ENCODE results near the gene ARL15.
"Not testable (repeated sequence)": the region's sequence is repeated elsewhere in the genome, so short reads cannot be mapped to it uniquely, and the experiment has no call there.

The ARL15 gene

DNA sequence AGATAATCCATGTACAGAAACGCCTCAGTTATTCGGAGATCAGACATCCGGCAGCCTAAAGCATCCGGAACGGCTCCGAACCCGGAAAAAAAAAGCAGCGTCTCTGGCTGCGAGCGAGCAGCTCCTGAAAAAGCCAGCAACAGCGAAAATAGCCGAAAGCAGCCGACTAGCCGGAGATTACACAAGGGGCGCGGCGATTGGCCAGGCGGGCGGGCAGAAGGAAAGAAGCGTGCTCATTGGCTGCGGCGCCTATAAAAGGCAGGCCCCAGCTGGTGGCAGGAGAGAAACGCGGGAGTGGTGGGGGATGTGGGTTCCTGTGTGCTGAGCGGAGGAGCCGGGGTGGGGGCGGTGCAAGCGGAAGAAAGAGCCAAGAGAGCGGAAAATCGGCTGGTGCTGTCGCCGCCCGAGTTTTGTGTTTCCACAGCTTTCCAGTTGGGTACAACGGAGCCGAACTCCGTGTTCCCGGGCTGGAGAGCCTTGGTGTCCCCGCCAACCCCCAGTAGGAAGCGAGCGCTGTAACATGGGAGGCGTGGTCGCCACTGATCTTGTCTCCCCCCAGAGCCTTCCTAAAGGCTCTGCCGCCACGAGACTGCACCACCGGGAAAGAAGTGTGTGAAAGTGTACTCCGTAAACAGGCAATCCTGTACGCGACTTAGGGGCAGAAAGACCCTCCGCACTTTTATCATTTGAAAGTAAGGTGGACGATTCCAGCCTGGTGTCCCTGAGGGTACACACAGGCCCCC is at the start of gene ARL15:
Gene ARL15 (minus strand): TSS at position 141 of the 743 bp plus-strand sequence.
- peak; percentile 99 for DNase-seq

DNA sequence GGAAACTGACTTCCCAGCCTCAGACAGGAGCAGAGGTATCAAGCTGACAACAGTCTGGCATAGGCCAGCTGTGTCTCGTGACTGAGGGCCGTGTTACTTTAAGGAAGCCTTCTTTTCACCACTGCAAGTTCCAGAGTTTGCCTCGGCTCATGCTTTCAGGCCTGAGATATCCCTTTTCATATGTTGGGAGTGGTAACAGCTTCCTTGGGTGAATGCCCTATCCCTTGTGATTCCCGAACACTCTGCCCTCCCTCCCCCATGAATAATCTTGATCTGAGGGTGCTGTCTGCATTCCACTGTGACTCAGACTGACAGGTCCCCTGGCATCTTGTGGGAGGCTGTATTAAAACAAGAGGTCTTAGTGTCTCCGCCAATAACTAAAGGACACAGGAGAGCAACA is 49.7 kb upstream of the ARL15 start:
- DNase-seq, result peak; percentile 88

DNA sequence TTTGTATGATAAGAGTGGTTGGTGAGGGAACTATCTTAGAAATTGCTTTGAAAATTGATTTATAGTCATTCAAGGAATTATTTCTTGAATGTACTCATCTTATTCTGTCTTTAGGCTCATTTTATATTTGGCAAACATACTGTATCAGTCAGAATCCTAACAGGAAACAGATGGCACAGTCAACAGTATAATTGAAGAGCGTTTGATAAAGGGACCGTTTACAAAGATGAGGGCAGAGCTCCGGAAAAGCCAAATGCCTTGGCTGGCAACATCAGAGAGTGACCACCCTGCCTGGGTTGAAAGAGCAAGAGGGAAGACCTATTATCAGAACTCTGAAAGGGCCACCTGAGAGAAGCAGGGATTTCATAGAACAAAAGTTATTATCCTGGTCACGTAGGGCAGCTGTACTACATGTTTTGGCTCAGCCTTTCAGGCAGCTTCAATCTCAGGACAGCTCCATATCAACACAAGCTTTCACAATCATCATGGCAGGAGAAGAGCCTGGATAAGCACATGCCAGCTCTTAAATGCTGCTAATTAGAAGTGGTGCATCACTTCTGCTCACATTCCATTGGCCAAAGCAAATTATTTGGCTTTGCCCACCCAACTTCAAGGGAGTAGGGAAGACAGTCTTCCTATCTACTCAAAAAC is 47.2 kb upstream of the ARL15 start:
- no peak for DNase-seq

DNA sequence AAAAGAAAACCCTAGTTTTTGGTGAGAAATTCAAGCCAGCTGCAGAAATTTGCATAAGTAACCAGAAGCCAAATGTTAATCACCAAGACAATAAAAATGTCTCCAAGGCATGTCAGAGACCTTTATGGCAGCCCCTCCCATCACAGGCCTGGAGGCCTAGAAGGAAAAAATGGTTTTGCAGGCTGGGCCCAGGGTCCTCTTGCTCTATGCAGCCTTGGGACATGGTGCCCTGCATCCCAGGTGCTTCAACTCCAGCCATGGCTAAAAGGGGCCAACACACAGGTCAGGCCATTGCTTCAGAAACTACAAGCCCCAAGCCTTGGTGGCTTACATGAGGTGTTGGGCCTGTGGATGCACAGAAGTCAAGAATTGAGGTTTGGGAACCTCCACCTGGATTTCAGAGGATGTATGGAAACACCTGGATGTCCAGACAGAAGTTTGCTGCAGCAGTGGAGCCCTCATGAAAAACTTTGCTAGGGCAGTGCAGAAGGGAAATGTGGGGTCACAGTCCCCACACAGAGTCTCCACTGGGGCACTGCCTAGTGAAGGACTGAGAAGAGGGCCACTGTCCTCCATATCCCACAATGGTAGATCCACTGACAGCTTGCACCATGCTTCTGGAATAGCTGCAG is 43.7 kb upstream of the ARL15 start:
- DNase-seq, result not testable (repeated sequence)

DNA sequence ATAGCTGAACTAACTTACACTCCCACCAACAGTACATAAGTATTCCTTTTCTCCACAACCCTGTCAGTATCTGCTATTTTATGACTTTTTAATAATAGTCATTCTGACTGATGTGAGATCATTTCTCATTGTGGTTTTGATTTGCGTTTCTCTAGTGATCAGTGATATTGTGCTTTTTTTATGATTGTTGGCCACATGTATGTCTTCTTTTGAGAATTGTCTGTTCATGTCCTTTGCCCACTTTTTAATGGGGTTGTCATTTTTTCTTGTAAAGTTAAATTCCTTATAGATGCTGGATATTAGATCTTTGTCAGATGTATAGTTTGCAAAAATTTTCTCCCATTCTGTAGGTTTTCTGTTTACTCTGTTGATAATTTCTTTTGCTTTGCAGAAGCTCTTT is 42.2 kb upstream of the ARL15 start:
- DNase-seq, result not testable (repeated sequence)

DNA sequence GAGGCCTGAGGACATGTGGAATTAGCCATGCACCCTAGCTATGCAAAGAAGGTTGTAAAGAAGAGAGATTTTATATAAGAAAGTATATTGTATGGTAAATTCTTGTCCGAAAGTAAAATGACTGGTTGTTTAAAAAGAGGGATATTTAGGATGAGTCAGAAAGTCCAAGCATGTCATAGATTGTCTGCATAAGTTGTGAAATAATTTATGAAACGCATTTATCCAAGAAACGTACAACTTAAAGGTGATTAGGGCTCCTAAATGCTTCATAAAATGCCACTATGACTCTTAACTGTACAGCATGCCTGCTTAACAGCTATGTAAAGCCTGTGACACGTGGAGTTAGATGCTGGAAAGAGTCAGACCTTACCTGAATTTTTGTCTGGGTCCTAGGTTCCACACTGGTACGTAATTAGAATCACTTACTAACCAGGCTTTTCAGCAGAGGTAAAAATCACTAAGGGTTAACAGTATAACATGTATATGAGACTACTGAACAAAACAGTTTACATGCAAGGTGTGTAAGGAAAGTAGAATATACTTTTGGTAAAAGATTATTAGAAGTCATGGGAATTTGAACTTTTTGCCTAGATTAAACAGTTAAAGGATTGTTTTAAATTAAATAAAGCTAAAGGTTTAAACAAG is 37.0 kb upstream of the ARL15 start:
- DNase-seq, result no peak

DNA sequence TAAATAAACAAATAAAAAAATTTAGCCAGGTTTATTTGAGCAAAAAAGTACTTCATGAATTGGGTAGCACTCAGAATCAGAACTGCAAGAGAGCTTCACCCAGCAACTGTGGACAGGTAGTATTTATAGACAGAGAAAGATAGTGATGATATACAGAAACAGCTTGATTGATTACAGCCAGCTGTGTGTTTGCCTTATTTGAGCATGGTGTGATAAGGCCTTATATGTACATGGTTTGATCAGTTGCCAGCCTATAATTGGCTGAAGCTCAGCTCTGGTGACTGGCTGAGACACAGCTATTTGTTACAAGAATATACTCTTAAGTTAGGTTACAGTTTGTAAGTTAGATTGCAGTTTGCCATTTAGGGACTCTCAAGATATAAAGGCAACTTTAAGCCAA is 34.3 kb upstream of the ARL15 start:
- DNase-seq, result no peak

DNA sequence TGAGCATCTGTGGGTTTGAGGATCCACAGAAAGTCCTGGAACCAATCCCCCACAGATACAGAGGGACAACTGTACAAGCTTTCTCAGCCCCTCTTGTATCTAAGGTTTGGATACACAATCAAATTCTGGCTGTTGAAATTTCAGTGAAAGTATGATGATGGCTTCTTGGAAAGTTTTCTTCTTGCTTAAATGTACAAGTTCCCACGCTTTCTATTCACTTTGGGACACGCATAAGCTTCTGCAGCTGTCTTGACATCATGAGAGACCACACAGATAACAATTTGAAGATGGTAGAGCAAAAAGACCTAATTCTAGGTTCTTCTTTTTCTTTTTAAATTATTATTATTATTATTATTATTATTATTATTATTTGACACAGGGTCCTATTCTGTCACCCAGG is 31.6 kb upstream of the ARL15 start:
- no peak for DNase-seq

DNA sequence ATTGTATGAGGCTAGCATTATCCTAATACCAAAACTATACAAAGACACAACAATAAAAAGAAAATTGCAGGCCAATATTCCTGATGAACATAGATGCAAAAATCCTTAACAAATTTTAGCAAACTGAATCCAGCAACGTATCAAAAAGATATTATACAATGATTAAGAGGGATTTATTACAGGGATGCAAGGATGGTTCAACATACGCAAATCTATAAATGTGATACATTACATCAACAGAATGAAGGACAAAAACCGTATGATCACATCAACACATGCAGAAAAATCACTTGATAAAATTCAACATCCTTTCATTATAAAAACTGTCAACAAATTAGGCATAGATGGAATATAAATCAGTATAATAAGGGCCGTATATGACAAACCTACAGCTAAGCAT is 27.1 kb upstream of the ARL15 start:
- no peak for DNase-seq

DNA sequence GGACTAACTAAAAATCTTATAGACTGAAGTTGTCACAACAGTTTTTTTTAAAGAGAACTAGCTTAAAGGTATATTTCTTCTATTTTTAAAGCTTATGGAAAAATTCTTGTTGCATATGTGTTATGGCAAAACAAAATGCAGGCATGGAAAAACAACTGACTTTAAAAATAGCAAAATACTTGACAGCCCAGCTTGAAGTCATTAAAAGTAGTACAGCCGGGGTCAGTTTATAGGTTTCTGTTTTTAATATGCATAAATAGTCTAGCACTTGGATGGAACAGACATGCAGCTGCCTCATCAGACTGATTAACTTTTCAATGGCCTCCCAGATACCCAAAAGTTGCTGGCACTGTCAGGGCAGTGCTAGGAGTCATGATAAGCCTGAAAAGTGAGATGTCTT is 22.3 kb upstream of the ARL15 start:
- no peak for DNase-seq

DNA sequence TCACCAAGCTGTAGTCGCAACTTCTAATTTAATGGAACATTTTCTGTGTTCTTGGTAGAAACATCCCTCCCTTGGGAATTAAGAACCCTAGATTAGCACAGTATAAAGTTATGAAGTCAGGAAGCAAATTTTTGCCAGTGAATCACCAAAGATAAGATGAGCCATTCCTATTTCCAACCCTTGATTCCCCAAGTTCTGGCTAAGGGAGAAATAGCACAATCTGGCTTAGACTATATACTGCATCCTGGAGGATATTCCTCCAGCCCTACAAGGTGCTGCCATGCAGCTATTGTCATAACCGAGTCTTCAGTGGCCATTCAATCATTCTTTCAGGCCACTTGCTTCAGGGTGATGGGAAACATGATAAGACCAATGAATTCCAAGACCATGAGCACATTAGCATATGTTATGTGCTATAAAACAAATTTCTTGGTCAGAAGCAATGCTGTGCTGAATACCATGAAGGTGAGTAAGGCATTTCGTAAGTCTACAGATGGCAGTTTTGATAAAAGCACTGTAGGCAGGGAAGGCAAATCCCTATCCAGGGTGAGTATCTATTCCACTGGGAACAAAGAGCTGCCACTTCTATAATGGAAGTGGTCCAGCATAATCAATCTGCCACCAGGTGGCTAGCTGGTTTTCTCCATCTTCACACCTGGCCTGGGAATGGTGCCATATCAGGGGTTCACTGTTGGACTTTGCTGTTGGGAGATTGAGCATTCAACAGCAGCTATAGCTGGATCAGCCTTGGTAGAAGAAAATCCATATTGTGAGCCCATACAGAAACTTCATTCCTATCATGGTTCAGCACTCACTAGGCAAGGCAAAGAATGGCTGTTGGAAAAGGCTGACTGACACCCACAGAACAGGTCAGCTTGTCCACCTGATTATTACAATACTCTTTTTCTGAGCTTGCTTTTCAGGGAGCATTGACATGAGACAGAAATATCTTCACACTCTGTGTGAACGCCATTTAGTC is 19.6 kb upstream of the ARL15 start:
- peak; percentile 98 for DNase-seq

DNA sequence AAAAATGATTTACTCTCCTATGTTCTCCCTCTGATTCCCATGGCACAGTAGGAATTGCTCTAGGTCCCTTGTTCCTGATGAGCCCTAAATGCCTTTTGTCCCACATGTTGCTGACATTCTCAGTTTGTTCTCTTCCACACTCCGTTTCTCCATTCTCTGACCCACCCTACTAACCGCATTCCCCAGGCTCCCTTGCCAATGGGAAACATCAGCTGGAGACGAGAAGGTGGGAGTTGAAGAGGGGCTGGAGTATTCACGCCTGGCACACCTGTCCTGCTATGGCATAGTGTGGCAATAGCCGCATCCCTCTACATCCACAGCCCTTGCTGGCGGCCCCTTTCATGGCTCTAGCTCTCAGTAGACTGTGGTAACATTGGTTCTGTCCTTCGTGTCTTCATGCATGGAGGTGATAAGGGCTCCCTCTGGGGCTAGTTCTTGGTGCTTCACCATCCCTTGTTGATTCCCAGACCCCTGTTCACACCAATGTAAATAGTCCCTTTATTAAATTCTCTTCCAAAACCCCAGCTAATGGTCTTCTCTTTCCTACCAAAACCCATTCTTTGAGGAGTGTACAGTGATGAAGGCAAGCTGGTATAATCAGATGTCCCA is 16.4 kb upstream of the ARL15 start:
- no peak for DNase-seq

DNA sequence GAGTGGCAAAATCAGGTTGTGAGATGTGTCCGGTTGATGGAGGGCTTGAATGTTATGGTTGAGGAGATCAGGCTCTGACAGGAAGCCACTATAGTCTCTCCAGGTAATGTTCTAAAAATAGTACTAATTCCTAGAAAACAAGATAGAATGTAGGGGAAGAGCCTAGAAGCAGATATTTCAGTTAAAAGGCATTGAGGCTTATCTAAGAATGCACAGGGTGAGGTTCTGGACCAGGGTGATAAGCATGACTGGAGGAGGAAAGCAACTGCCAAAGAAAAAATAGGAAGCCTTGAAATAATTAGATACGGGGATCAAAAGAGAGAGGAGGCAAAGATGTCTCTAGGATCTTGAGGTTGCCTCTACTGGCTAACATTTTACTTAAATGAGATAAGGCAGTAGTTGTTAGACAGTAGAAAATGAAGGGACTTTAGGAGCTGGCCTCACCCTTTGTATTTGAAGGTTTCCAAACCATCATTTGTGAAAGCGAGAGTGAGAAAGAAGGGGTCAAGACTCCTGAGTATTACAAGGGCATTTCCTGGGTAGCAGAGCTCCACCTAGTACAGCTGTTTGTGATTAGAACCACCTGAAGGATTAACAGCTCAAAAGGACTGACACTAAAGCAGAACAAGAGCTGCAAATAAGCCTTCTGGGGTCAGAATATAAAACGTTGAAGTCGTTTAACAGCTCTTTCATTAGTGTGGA is 15.4 kb upstream of the ARL15 start:
- DNase-seq, result no peak

DNA sequence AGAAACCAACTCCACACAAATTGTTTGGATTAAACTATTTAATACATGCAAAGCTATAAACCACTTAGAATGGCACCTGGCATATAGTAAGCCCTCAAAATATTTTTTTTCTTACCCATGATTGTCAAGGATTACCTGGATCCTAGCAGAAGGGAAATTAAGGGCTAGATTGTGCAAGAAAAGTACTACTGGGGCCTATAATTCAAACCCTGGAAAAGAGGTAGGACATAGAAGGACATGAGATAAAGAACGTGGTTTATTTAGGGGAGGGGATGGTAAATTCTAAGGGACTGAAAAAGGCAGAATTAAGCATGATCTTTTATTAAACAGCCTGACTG is 14.9 kb upstream of the ARL15 start:
- DNase-seq, result no peak

DNA sequence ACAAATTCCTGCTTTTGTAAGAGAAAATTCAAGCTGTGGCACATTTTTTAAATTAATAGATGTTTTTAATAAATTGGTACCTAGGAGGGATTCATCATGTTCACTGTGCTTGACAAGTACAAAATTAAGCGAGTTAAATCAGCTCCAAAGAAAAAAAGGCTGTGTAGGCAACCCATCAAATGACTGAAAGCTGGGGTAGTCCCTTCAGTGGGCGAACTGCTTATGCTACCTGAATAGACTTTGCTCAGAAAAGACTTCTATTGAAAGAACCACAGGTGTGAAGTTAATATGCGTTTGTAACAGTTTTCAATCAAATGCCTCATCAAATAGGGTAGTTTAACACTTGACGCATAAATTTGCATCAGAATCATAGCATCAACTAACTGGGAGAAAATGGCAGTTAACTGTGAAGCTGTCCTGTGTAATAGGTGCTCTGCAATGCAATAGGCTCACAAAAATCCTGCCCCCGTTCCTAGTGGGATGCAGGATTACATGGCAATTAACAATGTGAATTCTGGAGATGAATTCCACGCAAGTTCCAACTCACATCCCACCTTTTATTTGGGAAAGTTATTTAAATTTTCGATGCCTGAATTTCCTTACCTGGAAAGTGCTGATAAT is 14.4 kb upstream of the ARL15 start:
- no peak for DNase-seq

DNA sequence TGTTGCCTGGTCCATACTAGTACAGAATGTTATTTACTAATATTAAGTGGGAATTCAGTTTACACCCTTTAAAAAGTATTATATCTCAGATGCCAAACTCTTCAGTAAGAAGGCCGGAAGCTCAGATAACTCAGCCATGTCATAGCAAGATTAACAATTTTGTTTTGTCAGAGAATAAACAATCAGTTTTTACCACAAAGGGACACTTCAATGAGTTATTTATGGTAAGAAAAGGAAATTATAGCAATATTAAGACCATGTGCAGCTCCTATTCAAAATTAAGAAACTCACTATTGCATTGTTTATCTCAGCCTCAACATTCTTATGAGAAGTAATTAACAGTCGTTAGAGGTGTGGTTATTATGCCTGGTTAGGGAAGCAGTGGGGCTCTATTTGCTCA is 13.1 kb upstream of the ARL15 start:
- DNase-seq, result no peak

DNA sequence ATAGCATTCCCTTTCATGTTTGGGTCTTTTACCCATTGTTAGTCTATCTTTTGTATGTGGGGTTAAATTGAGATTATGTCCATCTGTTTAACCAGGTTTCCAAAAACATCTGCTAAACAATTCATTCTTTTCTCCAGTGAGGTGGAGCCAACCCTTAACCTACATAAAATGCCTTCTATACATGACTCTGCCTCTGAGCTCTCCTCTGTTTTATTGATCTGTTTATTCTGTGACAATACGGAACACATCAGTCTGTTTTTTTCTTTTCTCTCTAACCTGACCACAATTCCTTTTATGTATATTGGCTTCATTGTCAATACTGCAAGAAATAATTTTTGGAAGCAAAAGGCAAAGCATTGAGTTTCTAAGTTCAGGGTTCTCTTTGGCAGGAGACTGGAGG is 9.9 kb upstream of the ARL15 start:
- DNase-seq, result no peak

DNA sequence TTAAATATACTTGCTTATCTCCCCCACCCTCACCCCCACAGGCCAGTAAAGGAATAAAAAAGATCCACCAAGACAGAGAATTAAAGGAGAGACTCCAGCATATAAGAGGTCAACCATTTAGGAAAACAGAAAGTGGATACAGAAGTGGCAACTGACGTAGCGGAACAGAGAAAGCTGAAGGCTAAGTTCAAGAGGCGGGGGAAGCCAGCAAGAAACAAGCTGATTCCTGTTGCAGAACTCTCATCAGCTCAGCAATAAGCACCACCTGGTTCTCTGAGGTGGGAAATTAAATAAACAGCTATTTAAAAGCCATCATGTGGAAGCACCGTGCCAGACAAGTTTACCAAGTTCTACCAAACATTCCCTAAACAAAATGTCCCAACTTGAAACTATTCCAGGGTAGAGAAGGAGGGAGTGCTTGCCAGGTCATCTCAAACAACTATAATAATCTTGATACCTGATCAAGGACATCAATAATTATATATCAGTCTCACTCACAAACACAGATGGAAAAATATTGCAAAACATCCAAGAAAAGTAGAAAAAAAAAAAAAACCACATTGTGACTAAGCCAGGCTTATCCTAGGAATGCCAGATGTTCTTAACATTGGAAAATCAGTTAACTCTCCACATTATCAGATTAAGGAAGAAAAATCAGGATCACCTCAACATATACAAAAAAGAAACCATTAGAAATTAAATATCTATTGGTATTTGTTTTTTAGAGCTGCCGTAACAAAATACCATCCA is 7.3 kb upstream of the ARL15 start:
- peak; percentile 39 for DNase-seq

DNA sequence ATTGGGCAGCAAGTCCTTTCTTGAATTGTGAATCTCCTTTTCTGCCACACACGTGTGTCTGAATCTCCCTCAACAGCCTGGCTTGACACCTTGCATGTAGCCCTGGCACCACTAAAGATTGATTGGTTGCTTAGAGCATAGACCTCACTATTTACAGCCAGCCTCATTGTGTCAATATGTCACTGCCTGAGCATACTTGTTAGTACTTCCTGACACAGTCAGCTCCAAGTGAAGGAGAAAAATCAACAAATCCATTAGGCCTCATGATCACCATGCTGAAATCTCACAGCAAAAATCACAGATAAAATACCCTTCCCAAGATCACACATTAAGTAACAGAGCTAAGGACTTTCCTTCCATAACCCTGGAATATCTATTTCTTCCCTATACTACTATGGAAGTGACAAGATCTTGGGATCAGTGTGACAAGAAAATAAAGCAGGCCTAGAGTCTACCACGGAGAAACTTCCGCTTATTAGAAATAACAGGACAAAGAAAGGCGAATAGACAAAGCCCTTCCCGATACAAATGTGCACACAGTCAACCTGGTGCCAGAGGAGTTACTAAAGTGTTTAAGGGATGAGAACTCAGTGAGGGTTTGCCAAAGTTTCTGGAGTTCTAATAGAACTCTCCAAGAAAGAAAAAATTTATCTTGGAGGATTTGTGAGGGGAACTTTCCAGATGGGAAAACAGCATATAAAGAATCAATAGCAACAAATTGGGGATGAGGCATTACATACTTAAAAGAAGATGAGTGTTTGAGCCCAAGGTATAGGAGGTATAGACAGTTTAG is 5.6 kb upstream of the ARL15 start:
- no peak for DNase-seq
